Activated CD4-positive, alpha-beta memory T cell treated with anti-CD3 and anti-CD28 coated beads for 36 hours (primary cell): ENCODE data around the gene HTR2C. TPM values are rescaled to one million over a fixed set of nuclear protein-coding genes. Genes with fewer than 3 reads are reported as not detected.

Experiments
- CTCF ChIA-PET: fragments of 350-600 bp; sonication (Branson Sonifier 250); formaldehyde crosslinking; loops from one replicate; lab custom pipeline; 2021; ENCODE audit warnings: antibody characterized with exemption, inconsistent platforms; lab: Charles Lee
- POLR2A ChIA-PET: fragments of 350-600 bp; sonication (Branson Sonifier 250); formaldehyde crosslinking; loops from one replicate; lab custom pipeline; 2021; ENCODE audit warnings: antibody characterized with exemption; lab: Charles Lee
- DNase-seq: peaks from one replicate; pipeline ENCODE4 v3.0.0-alpha.2; 2020
- H3K27ac Mint-ChIP-seq: one replicate; pipeline ENCODE4 v1.8.0; 2021; ENCODE audit warnings: mixed read lengths
- H3K27me3 Mint-ChIP-seq: one replicate; pipeline ENCODE4 v1.8.0; 2021; ENCODE audit warnings: mixed read lengths
- H3K36me3 Mint-ChIP-seq: one replicate; pipeline ENCODE4 v1.8.0; 2021; ENCODE audit warnings: mixed read lengths
- H3K4me1 Mint-ChIP-seq: one replicate; pipeline ENCODE4 v1.8.0; 2021; ENCODE audit warnings: low read depth, mixed read lengths
- H3K4me3 Mint-ChIP-seq: one replicate; pipeline ENCODE4 v1.8.0; 2021; ENCODE audit warnings: mild to moderate bottlenecking, mixed read lengths
- H3K9me3 Mint-ChIP-seq: one replicate; pipeline ENCODE4 v1.8.0; 2021; ENCODE audit warnings: mixed read lengths
- intact Hi-C: fragments of 100-400 bp; cut with micrococcal nuclease; formaldehyde crosslinking; loops from one replicate; pipeline ENCODE4 v1.15.1; 2023
- total RNA-seq, 2 experiments: library from RNA; stranded (reverse); gene quantifications; one replicate each; pipeline ENCODE4 v1.2.3, GENCODE V29; 2021

HTR2C gene
- total RNA-seq, 2 experiments from 2014 or later = not detected

GRCh38 chrX:114766541-114766940 is 182.7 kb downstream of the HTR2C start:
- intact Hi-C loops = no loop called here
- ChIA-PET CTCF (no interaction called here), POLR2A (no interaction called here)
- Mint-ChIP-seq H3K4me3 (no peak overlapping the region), H3K4me1 (no peaks in the 10 kb centered on the region), H3K27ac (no peak overlapping the region), H3K36me3 (no peaks in the 10 kb centered on the region), H3K27me3 (no peaks in the 10 kb centered on the region), H3K9me3 (peaks cover 15% of the 10 kb centered on the region)
- no peak for DNase-seq

- Mint-ChIP-seq H3K4me1 (no peaks in the 10 kb centered on the region), H3K27me3 (no peaks in the 10 kb centered on the region), H3K36me3 (no peaks in the 10 kb centered on the region), H3K9me3 (peaks cover 13% of the 10 kb centered on the region), H3K4me3 (no peak overlapping the region), H3K27ac (no peak overlapping the region)
- ChIA-PET POLR2A (no interaction called here), CTCF (no interaction called here)
- DNase-seq = no peak
- intact Hi-C loops = no loop called here
These were observed 190.8 kb downstream of the HTR2C start for GRCh38 chrX:114774691-114775090.

- intact Hi-C loops = no loop called here
- Mint-ChIP-seq H3K27me3 (no peaks in the 10 kb centered on the region), H3K36me3 (no peaks in the 10 kb centered on the region), H3K4me3 (no peak overlapping the region), H3K27ac (no peak overlapping the region), H3K4me1 (no peaks in the 10 kb centered on the region), H3K9me3 (no peaks in the 10 kb centered on the region)
- ChIA-PET CTCF (no interaction called here), POLR2A (no interaction called here)
- DNase-seq = no peak
These were observed 199.0 kb downstream of the HTR2C start for GRCh38 chrX:114782925-114783324.

GRCh38 chrX:114787061-114787460 is 203.2 kb downstream of the HTR2C start:
- H3K4me3 Mint-ChIP-seq = no peak overlapping the region
- no peak overlapping the region for H3K27ac Mint-ChIP-seq
- ChIA-PET POLR2A (no interaction called here), CTCF (no interaction called here)
- H3K4me1 Mint-ChIP-seq = no peaks in the 10 kb centered on the region
- no peaks in the 10 kb centered on the region for H3K27me3 Mint-ChIP-seq
- no peaks in the 10 kb centered on the region for H3K9me3 Mint-ChIP-seq
- intact Hi-C loops = no loop called here
- no peak for DNase-seq
- H3K36me3 Mint-ChIP-seq = no peaks in the 10 kb centered on the region

GRCh38 chrX:114797494-114797893 is 213.6 kb downstream of the HTR2C start:
- H3K27ac Mint-ChIP-seq = no peak overlapping the region
- peaks cover 2% of the 10 kb centered on the region for H3K9me3 Mint-ChIP-seq
- DNase-seq = no peak
- no peak overlapping the region for H3K4me3 Mint-ChIP-seq
- POLR2A ChIA-PET = no interaction called here
- no peaks in the 10 kb centered on the region for H3K27me3 Mint-ChIP-seq
- H3K36me3 Mint-ChIP-seq = no peaks in the 10 kb centered on the region
- no peaks in the 10 kb centered on the region for H3K4me1 Mint-ChIP-seq
- intact Hi-C loops = no loop called here
- CTCF ChIA-PET = no interaction called here

GRCh38 chrX:114798907-114799306 is 215.0 kb downstream of the HTR2C start:
- no peaks in the 10 kb centered on the region for H3K4me1 Mint-ChIP-seq

GRCh38 chrX:114800719-114801118 is 216.8 kb downstream of the HTR2C start:
- ChIA-PET POLR2A (no interaction called here), CTCF (no interaction called here)
- no peak overlapping the region for H3K4me3 Mint-ChIP-seq
- no peaks in the 10 kb centered on the region for H3K27me3 Mint-ChIP-seq
- no peak overlapping the region for H3K27ac Mint-ChIP-seq
- intact Hi-C loops = no loop called here
- H3K4me1 Mint-ChIP-seq = no peaks in the 10 kb centered on the region
- DNase-seq = no peak
- no peaks in the 10 kb centered on the region for H3K9me3 Mint-ChIP-seq
- no peaks in the 10 kb centered on the region for H3K36me3 Mint-ChIP-seq

More at GRCh38 chrX:114798907-114799306, 215.0 kb downstream of the HTR2C start:
- POLR2A ChIA-PET = no interaction called here
- Mint-ChIP-seq H3K9me3 (no peaks in the 10 kb centered on the region), H3K27ac (no peak overlapping the region), H3K27me3 (no peaks in the 10 kb centered on the region), H3K36me3 (no peaks in the 10 kb centered on the region), H3K4me3 (no peak overlapping the region)
- CTCF ChIA-PET = no interaction called here
- intact Hi-C loops = no loop called here
- no peak for DNase-seq

- H3K27me3 Mint-ChIP-seq = no peaks in the 10 kb centered on the region
- DNase-seq = no peak
These were observed 235.6 kb downstream of the HTR2C start for GRCh38 chrX:114819509-114819908.

GRCh38 chrX:114841051-114841450 is 257.2 kb downstream of the HTR2C start:
- Mint-ChIP-seq H3K36me3 (no peaks in the 10 kb centered on the region), H3K9me3 (no peaks in the 10 kb centered on the region), H3K4me1 (no peaks in the 10 kb centered on the region), H3K4me3 (no peak overlapping the region), H3K27ac (no peak overlapping the region), H3K27me3 (no peaks in the 10 kb centered on the region)
- intact Hi-C loops = no loop called here
- CTCF ChIA-PET = no interaction called here
- POLR2A ChIA-PET = no interaction called here
- no peak for DNase-seq

More at GRCh38 chrX:114819509-114819908, 235.6 kb downstream of the HTR2C start:
- no peaks in the 10 kb centered on the region for H3K4me1 Mint-ChIP-seq
- no peaks in the 10 kb centered on the region for H3K36me3 Mint-ChIP-seq
- CTCF ChIA-PET = no interaction called here
- H3K9me3 Mint-ChIP-seq = no peaks in the 10 kb centered on the region
- no peak overlapping the region for H3K4me3 Mint-ChIP-seq
- POLR2A ChIA-PET = no interaction called here
- no peak overlapping the region for H3K27ac Mint-ChIP-seq
- intact Hi-C loops = no loop called here

GRCh38 chrX:114842181-114842580 is 258.3 kb downstream of the HTR2C start:
- POLR2A ChIA-PET = no interaction called here
- Mint-ChIP-seq H3K27me3 (no peaks in the 10 kb centered on the region), H3K4me1 (no peaks in the 10 kb centered on the region), H3K9me3 (no peaks in the 10 kb centered on the region), H3K27ac (no peak overlapping the region), H3K36me3 (no peaks in the 10 kb centered on the region), H3K4me3 (no peak overlapping the region)
- intact Hi-C loops = no loop called here
- DNase-seq = no peak
- CTCF ChIA-PET = no interaction called here

GRCh38 chrX:114889481-114889880 is 305.6 kb downstream of the HTR2C start:
- POLR2A ChIA-PET = no interaction called here
- no peaks in the 10 kb centered on the region for H3K9me3 Mint-ChIP-seq
- H3K4me3 Mint-ChIP-seq = no peak overlapping the region
- H3K36me3 Mint-ChIP-seq = no peaks in the 10 kb centered on the region
- no peak overlapping the region for H3K27ac Mint-ChIP-seq
- intact Hi-C loops = no loop called here
- no peaks in the 10 kb centered on the region for H3K27me3 Mint-ChIP-seq
- CTCF ChIA-PET = no interaction called here
- DNase-seq = no peak
- no peaks in the 10 kb centered on the region for H3K4me1 Mint-ChIP-seq

- H3K4me1 Mint-ChIP-seq = no peaks in the 10 kb centered on the region
- ChIA-PET CTCF (no interaction called here), POLR2A (no interaction called here)
- no peak overlapping the region for H3K27ac Mint-ChIP-seq
- intact Hi-C loops = no loop called here
- peaks cover 10% of the 10 kb centered on the region for H3K9me3 Mint-ChIP-seq
- no peaks in the 10 kb centered on the region for H3K27me3 Mint-ChIP-seq
- H3K36me3 Mint-ChIP-seq = no peaks in the 10 kb centered on the region
- no peak for DNase-seq
- H3K4me3 Mint-ChIP-seq = no peak overlapping the region
These were observed 319.7 kb downstream of the HTR2C start for GRCh38 chrX:114903618-114904017.

GRCh38 chrX:114905251-114905650 is 321.4 kb downstream of the HTR2C start:
- Mint-ChIP-seq H3K27ac (no peak overlapping the region), H3K36me3 (no peaks in the 10 kb centered on the region), H3K27me3 (no peaks in the 10 kb centered on the region), H3K9me3 (peaks cover 10% of the 10 kb centered on the region), H3K4me3 (no peak overlapping the region), H3K4me1 (no peaks in the 10 kb centered on the region)
- DNase-seq = no peak
- ChIA-PET POLR2A (no interaction called here), CTCF (no interaction called here)
- intact Hi-C loops = no loop called here
